ENCODE results near the gene PIH1D1.

DNA sequence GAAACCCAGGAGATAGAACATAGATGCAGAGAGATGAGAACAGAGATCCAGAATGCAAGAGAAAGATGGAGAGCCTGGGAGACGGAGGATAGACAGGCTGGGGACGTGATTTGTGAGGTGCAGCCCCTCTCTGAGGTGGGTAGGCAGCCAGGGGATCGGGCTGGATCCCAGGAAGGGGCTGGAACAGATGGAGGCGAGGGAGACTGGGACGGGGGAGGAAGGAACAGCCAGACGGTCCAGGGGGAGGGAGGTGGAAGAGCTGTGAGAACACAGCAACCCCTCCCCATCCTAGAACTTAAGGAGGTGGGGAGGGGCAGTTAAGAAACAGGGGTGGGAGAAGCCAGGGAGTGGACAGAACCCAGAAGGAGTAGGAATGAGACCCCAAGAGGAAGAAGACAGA, 13.4 kb downstream of the PIH1D1 start:
- TF ChIP-seq EZH2 (IDR thresholded peaks at IDR 0.05; ENCODE audit: borderline replicate concordance, low read depth, low read length, poor library complexity, severe bottlenecking) = no peak
- TF ChIP-seq, protein P1, sequence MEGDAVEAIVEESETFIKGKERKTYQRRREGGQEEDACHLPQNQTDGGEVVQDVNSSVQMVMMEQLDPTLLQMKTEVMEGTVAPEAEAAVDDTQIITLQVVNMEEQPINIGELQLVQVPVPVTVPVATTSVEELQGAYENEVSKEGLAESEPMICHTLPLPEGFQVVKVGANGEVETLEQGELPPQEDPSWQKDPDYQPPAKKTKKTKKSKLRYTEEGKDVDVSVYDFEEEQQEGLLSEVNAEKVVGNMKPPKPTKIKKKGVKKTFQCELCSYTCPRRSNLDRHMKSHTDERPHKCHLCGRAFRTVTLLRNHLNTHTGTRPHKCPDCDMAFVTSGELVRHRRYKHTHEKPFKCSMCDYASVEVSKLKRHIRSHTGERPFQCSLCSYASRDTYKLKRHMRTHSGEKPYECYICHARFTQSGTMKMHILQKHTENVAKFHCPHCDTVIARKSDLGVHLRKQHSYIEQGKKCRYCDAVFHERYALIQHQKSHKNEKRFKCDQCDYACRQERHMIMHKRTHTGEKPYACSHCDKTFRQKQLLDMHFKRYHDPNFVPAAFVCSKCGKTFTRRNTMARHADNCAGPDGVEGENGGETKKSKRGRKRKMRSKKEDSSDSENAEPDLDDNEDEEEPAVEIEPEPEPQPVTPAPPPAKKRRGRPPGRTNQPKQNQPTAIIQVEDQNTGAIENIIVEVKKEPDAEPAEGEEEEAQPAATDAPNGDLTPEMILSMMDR (conservative IDR thresholded peaks at IDR 0.05; ENCODE audit: low read depth, low read length) = no peak
